SKM-1 treated with dmso at 0.1 percent for 144 hours (cell line): ENCODE results near the gene DIPK1C.
"Not testable (repeated sequence)": the region's sequence is repeated elsewhere in the genome, so short reads cannot be mapped to it uniquely, and the experiment has no call there.

Source experiments
- DNase-seq: peaks from one replicate; lab custom pipeline; 2025; ENCODE audit not compliant: unreplicated experiment; lab: John Stamatoyannopoulos, UW

Gene DIPK1C

GRCh38 chr18:74457043-74457724, at the start of gene DIPK1C:
Gene DIPK1C, minus strand, starts transcription at chr18:74457308. Its CDS starts 49 bp downstream, at chr18:74457259.
- DNase-seq = no peak

- no peak for DNase-seq
Observed at GRCh38 chr18:74506448-74507084, 49.5 kb upstream of the DIPK1C start.

GRCh38 chr18:74505776-74506175, 48.7 kb upstream of the DIPK1C start:
- DNase-seq = no peak

DNA sequence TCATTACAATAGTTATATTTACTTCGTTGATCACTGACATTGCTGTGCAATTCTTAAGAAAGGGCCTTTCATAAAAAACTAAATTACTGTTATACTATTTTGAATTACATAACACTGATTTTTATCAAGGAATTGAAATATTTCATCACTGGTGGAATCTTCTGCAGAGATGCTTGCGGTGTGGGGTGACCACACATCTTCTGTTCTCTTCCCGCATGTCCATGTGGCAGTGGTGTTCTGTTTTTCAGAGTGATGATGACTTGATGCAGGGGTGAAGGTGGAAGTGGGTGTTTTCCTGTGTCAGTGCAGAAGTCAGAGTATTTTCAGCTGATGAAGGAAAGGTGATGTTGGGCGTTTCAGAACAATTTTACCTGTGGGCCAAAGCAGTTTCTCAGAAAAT, 46.0 kb upstream of the DIPK1C start:
- no peak for DNase-seq

- DNase-seq = no peak
Observed at GRCh38 chr18:74501386-74501785, 44.3 kb upstream of the DIPK1C start.

DNA sequence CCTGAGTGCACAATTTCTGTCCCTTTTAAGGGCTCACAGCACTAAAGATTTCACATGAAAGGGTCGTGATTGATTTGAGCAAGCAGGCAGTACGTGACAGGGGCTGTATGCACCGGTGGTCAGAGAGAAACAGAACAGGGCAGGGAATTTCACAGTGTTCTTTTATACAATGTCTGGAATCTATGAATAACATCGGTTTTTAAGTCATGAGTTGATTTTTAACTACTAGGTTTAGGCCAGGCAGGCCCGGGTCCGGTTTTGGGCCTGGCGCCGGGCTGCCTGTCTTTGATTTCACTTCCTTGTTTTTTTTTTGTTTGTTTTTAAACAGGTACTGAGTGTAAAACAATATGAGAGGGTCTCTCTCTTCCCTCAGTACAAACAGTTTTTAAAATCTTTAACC, 43.7 kb upstream of the DIPK1C start:
- DNase-seq = not testable (repeated sequence)

DNA sequence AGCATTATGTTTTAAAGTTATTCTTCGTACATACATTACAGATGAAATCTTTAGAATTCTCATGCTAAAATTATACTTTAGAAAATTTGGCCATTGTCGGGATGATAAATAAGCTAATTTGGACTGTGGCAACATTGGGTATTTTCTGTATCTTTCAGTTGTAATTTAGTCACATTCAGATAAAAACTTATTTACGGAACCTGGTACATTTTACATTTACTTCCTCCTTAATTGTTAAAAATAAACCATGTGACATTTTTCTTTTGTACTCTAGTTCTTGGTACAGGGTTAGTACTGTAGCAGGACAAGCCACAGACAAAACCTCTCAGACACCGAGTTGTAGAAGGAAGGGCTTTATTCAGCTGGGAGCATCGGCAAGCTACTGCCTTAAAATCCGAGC, 43.3 kb upstream of the DIPK1C start:
- no peak for DNase-seq

DNA sequence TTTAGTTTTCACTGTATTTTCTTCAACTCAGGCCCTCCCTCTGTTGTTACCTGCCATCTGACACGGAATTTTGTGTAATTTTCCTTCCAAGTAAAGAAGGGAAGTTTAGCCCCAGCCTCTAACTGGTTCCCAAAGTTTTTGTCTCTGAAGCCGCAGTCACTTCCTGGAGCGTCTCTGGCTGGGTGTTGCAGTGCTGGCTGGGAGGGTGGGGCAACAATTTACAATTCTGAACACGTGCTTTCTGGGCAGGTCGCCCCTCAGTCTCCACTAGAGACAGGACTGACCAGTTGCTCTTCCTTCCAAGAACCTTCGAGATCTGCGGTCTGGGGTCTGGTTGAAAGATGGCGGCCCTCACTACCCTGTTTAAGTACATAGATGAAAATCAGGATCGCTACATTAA, 42.5 kb upstream of the DIPK1C start:
- DNase-seq = peak; percentile 48

GRCh38 chr18:74498712-74499627, 41.9 kb upstream of the DIPK1C start:
- peak; percentile 63 for DNase-seq

- no peak for DNase-seq
Observed at GRCh38 chr18:74497778-74498177, 40.7 kb upstream of the DIPK1C start.

DNA sequence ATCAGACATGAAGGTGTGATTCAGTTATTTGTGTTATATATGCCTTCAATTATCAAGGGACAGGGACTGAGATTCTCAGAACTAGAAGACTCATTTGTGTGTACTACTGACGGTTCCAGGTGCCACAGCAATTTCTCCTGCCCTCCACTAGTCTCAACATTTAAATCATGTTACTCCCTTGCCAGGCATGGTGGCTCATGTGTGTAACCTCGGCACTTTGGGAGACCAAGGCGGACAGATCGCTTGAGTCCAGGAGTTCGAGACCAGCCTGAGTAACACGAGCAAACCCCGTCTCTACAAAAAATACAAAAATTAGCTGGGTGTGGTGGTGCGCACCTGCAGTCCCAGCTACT, 40.2 kb upstream of the DIPK1C start:
- DNase-seq = no peak

DNA sequence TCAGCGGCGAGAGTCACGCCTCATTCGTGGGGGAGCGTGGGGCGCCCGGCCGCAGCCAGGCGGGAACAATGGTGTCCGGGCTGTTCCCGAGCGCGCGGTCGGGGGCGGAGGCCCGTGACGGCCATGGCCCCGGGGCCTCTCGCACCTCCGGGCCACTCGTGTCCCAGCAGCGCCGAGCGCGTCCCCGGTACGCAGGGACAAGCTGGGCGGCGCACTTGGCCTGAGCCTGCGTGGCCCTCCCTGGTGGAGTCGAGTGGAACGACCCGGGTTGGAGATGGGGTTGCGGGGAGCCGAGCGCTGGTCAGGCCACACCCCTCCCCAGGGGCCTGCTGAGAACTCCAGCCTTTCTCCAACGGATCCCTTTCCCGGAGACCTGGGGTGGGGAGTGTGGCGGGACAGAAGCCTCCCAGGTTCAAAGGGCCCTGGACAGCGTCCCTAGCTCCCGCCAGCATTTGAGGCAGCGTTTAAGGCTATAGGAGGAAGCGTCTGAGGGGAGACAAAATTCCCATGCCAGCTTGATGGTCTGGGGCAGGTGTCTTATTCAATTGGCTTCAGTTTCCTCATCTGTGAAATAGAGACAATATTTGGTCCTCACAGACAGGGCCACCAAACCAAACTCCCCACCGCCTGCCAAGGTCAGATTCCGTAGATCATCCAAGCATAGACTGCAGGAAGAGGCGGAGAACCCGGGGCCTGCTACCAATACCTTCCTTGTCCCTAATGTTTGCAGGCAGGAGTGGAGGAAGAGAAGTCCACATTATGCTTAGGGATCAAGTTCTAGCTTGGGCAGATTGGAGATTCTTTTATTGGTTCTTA, 39.6 kb upstream of the DIPK1C start:
- peak; percentile 9 for DNase-seq

DNA sequence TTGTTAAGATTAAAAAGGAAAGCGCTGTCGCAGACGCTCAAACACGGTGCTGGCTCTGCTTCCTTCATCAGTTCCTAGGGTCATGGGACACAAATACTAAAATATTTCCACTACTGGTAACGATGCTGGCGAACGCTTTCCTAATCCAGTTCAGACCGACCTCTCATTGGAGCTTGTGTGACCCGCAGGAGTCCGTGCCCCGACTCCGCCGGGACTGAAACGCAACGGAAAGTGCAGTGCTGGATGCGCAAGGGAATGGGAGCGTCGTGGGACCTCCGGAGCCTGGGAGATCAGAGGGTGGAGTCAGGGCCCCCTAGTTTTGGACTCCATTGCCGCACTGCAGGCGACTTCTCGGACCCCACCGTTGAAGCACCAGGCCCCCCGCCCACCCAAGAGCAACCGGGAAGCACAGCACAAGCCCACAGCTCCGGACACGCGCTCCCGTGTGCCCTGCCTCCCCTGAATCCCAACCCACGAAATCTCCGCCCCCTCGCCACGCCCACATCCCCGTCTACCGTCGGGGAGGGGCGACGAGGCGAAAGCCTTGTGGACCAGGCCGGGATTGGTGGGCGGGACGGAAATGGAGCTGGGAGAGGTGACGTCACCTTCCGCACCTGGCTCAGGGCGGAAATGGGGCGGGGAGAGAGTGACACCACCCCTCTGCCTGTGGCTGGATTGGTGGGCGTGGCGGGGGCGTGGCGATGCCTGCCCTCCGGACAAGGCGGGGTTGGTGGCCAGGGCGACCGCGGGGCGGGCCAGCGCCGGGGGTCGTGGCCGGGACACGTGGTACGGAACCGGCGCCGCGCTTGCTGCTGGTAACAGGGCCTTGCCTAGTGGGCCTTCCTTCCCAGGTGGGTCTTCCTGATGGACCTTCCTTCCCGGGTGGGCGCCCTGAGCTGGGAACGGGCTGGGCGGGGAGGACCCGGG, 38.7 kb upstream of the DIPK1C start, which contains the start of gene CNDP2:
Gene CNDP2 (plus strand): TSS at position 783 of the 927 bp plus-strand sequence. CDS start 3,611 bp downstream, outside the sequence.
- peak; percentile 95 for DNase-seq

GRCh38 chr18:74494514-74494913, 37.4 kb upstream of the DIPK1C start:
- DNase-seq = no peak

DNA sequence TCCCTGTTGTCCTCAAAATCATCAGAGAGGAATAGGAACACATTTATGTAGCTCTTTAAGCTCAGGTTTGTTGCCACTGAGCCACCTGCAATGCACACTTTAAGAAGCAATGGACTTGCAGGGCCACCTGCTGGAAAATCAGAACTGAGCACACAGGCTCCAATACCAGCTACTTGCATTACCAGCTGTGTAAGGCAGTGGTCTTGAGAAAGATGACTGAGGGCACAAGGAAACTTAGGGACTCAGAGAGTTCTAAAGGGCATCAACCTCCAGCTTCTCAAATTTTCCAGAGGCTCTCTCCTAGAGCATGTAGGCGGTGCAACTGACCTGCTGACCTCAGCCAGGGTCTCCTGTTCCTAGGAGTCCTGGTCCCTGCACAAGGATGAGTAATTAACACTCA, 36.6 kb upstream of the DIPK1C start:
- DNase-seq = peak; percentile 33

GRCh38 chr18:74492259-74492658, 35.2 kb upstream of the DIPK1C start:
- DNase-seq = no peak

DNA sequence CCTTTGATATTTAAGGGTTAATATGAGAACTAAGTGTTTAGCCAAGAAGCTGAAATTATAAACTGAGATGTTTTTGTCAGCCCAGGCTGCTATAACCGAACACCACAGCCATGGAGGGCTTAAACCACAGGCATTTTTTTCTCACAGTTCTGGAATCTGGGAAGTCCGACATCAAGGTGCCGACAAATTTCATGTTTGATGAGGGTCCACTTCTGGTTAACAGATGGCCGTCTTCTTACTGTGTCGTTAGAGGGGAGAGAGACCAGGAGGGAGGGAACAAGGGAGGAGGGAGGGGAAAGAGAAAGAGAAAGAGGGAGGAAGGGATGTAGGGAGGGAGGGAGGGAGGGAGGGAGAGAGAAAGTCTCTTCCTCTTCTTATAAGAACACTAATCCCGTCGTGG, 32.6 kb upstream of the DIPK1C start:
- DNase-seq = no peak

DNA sequence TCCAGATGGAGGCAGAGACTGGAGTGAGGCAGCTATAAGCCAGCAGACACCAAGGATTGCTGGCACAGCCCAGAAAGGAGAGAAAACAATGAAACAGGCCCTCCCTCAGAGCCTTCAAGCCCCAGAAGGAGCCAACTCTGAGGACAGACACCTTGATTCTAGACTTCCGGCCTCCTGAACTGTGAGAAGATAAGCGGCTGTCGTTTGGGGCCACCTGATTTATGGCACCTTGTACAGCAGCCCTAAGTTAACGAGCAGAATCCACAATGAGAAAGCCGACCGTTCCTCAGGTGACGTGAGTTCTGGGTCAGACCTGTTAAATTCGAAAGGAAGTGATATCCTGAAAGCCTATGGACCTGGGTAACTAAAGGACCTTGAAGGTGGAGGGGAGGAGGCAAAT, 31.8 kb upstream of the DIPK1C start:
- no peak for DNase-seq

DNA sequence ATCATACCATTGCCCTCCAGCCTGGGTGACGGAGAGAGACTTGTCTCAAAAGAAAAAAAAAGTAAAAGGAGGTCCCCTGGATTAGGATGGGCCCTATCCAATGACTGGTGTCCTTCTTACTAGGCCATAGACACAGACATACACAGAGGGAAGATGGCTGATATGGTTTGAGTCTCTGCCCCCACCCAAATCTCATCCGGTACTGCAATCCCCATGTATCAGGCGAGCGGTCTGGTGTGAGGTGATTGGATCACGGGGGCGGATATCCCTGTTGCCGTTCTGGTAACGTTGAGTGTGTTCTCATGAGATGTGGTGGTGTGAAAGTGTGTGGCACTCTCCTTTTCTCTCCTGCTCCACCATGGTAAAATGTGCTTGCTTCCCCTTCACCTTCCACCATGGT, 31.2 kb upstream of the DIPK1C start:
- DNase-seq = no peak
